BLaER1 treated with 17β-estradiol and CSF1 and Interleukin-3, amounts not matched to agents 10 nM and 100 nM (cell line): ENCODE results near the gene CCDC152.

ENCODE experiments used
- H3K27ac ChIP-seq, 11 experiments: shearing (Covaris generic); formaldehyde crosslinking; 2 replicates each; pipeline ENCODE4 v1.8.1; 2022
- H3K27me3 ChIP-seq, 11 experiments: shearing (Covaris generic); formaldehyde crosslinking; 2 replicates each; pipeline ENCODE4 v1.8.1; 2022
- H3K36me3 ChIP-seq, 11 experiments: shearing (Covaris generic); formaldehyde crosslinking; 2 replicates each; pipeline ENCODE4 v1.8.1; 2022
- H3K4me1 ChIP-seq, 10 experiments: shearing (Covaris generic); formaldehyde crosslinking; 2 replicates each; pipeline ENCODE4 v1.8.1; 2022
- H3K4me2 ChIP-seq, 11 experiments: shearing (Covaris generic); formaldehyde crosslinking; 2 replicates each; pipeline ENCODE4 v1.8.1; 2022
- H3K4me3 ChIP-seq, 10 experiments: shearing (Covaris generic); formaldehyde crosslinking; 2 replicates each; pipeline ENCODE4 v1.8.1; 2022
- H3K9ac ChIP-seq, 11 experiments: shearing (Covaris generic); formaldehyde crosslinking; 2 replicates each; pipeline ENCODE4 v1.8.1; 2022
- H3K9me3 ChIP-seq, 11 experiments: shearing (Covaris generic); formaldehyde crosslinking; replicated peaks in 1 of 11; 2 replicates each; pipeline ENCODE4 v1.8.1; 2022
- H4K20me1 ChIP-seq, 11 experiments: shearing (Covaris generic); formaldehyde crosslinking; 2 replicates each; pipeline ENCODE4 v1.8.1; 2022
- Cebpa-rat ChIP-seq, 11 experiments: shearing (Covaris generic); IDR thresholded peaks; 2 replicates each; pipeline ENCODE4 v1.8.1; 2022

CCDC152 gene

GRCh38 chr5:42848545-42848944 lies 91.9 kb downstream of the CCDC152 start:
- H4K20me1 ChIP-seq: no peaks in the 10 kb centered on the region
- no peak overlapping the region for H3K9ac ChIP-seq
- no peak overlapping the region for H3K4me2 ChIP-seq
- no peak overlapping the region for H3K4me3 ChIP-seq
- H3K36me3 ChIP-seq: no peaks in the 10 kb centered on the region
- no peak overlapping the region for H3K27ac ChIP-seq
- peaks cover 0 to 9% (median 0%) of the 10 kb centered on the region in 10 experiments; a peak in 1 of 20 replicates for H3K4me1 ChIP-seq
- H3K27me3 ChIP-seq: no peaks in the 10 kb centered on the region
- peaks cover 0 to 37% (median 0%) of the 10 kb centered on the region in 11 experiments; a peak in 10 of 22 replicates for H3K9me3 ChIP-seq
- TF ChIP-seq Cebpa-rat (IDR thresholded peaks at IDR 0.05): no peak

- no peaks in the 10 kb centered on the region for H4K20me1 ChIP-seq
Measured at GRCh38 chr5:42851481-42851880, 94.9 kb downstream of the CCDC152 start.

More at GRCh38 chr5:42851481-42851880, 94.9 kb downstream of the CCDC152 start:
- H3K27me3 ChIP-seq: no peaks in the 10 kb centered on the region
- no peak overlapping the region for H3K4me2 ChIP-seq
- no peak overlapping the region for H3K4me3 ChIP-seq
- no peak for TF ChIP-seq Cebpa-rat (IDR thresholded peaks at IDR 0.05)
- no peaks in the 10 kb centered on the region for H3K36me3 ChIP-seq
- H3K9ac ChIP-seq: no peak overlapping the region
- H3K4me1 ChIP-seq: peaks cover 0 to 30% (median 0%) of the 10 kb centered on the region in 10 experiments; a peak in 3 of 20 replicates
- peaks cover 0 to 37% (median 0%) of the 10 kb centered on the region in 11 experiments; a peak in 9 of 22 replicates for H3K9me3 ChIP-seq
- no peak overlapping the region for H3K27ac ChIP-seq
